GM18517 (cell line): ENCODE measurements around the gene SNRNP70.
"Not testable (repeated sequence)": the region's sequence is repeated elsewhere in the genome, so short reads cannot be mapped to it uniquely, and the experiment has no call there.

Source experiments
- ATAC-seq: cut with Tn5 transposase; IDR thresholded peaks from one replicate; pipeline ENCODE4 v1.9.1; 2021; ENCODE audit warnings: mild to moderate bottlenecking, moderate library complexity; ENCODE audit not compliant: unreplicated experiment

The SNRNP70 gene

GRCh38 chr19:49118565-49119410 lies 33.5 kb downstream of the SNRNP70 start, which contains the start of gene C19orf73:
C19orf73 (minus strand) TSS chr19:49119143; CDS start chr19:49119022, 121 bp downstream.
- peak; percentile 73 for ATAC-seq

DNA sequence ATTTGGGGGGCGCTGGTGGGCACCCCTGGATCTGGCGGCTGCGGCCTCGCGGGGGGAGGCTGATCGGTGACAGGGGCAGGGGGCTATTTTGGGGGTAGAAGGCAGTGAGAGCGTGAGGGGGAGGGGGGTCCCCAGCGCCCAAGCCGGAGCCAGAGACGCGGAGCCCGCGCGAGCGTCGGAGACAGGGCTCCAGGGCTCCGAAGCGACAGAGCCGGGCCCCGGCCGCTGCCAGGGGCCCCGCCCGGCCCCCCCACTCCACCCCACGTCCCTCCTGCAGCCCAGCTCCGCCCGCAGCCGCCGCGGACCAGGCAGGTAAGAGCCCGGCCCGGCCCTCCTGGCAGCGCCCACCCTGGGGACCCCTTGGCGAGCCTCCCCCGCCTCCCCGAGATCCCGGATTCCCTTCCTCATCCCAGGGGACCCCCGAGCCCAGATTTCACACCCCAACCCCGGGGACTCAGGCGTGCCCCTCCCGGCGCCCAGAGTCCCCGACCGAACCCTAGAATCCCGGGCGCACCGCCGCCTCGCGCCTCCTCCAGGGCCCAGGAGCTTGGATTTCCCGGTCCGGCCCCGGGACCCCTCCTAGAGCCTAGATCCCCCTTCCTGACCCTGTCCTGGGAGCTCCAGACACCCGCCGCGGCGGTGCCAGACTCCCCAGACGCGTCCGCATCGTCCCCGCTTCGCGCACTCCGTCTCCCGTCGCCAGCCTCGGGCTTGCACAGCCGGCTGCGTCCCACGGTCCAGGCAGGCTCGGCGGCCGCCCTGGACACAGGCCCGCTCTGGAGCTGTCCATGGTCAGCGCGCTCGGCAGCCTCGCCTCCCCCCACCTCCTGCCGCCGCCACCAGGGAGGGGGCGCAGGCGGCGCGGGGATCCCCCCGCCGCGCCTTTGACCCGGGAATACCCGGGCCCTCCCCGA lies 34.4 kb downstream of the SNRNP70 start, which contains the start of gene PPFIA3:
TSS of gene PPFIA3 (plus strand) at position 134 of the 914 bp plus-strand sequence. CDS start 8,330 bp downstream, outside the sequence.
- ATAC-seq = no peak

GRCh38 chr19:49120325-49120683 lies 35.1 kb downstream of the SNRNP70 start:
- no peak for ATAC-seq

- no peak for ATAC-seq
Measured at GRCh38 chr19:49120868-49121267, 35.6 kb downstream of the SNRNP70 start.

- ATAC-seq = not testable (repeated sequence)
Measured at GRCh38 chr19:49121841-49122240, 36.6 kb downstream of the SNRNP70 start.

DNA sequence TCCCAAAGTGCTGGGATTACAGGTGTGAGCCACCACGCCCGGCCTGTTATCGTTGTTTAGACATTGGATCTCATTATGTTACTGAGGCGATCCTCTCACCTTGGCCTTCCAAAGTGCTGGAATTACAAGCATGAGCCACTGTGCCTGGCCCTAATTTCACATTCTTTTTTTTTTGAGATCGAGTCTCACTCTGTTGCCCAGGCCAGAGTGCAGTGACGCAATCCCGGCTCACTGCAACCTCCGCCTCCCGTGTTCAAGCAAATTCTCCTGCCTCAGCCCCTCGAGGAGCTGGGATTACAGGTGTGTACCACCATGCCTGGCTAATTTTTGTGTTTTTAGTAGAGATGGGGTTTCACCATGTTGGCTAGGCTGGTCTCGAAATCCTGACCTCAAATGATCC lies 38.0 kb downstream of the SNRNP70 start:
- not testable (repeated sequence) for ATAC-seq

GRCh38 chr19:49125025-49125731 lies 39.9 kb downstream of the SNRNP70 start:
- no peak for ATAC-seq

- ATAC-seq = no peak
Measured at GRCh38 chr19:49126575-49126974, 41.3 kb downstream of the SNRNP70 start.

- not testable (repeated sequence) for ATAC-seq
Measured at GRCh38 chr19:49127225-49127624, 42.0 kb downstream of the SNRNP70 start.

- peak; percentile 82 for ATAC-seq
Measured at GRCh38 chr19:49127674-49128544, 42.7 kb downstream of the SNRNP70 start.

DNA sequence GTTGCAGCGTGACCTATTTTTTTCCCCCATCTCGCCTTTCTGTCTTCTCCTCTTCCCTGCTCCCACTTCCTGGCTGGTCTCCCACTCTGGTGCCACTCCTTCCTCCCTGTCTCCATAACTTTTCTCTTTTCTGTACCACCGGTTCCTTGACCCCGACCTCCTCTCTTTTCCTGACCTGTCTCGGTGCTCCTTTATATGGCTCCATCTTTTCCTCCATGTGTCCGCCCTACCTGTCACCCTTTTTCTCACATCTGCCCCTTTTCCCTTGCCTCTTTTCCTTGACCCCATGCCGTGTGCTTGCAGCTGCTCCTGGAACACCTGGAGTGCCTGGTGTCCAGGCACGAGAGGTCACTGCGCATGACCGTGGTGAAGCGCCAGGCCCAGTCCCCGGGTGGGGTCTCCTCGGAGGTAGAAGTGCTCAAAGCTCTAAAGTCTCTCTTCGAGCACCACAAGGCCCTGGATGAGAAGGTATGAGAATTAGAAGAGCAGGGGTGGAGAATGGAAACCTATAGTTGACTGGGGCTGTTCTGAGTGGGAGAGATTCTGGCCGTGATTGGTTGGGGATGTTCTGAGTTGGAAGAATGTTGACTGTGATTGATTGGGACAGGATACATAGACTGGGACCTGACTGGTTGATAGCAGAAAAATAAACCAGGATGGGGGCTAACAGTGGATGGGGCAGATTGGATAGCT lies 43.4 kb downstream of the SNRNP70 start:
- no peak for ATAC-seq

GRCh38 chr19:49129238-49129583 lies 44.0 kb downstream of the SNRNP70 start:
- ATAC-seq = no peak

DNA sequence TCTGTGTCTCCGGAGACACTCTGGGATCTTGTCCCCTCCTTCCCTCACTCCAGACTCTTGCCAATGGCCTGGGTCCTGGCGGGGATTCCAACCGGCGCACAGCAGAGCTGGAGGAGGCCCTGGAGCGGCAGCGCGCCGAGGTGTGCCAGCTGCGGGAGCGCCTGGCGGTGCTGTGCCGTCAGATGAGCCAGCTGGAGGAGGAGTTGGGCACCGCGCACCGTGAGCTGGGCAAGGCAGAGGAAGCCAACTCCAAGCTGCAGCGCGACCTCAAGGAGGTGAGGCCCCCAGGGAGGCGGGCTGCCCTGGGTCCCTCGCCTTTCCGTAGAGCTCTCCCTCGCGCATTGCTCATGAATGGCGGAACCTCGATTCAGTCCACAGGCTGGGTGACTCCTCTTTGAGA lies 45.1 kb downstream of the SNRNP70 start:
- ATAC-seq = no peak

- no peak for ATAC-seq
Measured at GRCh38 chr19:49132974-49133609, 47.8 kb downstream of the SNRNP70 start.

GRCh38 chr19:49133621-49134454 lies 48.6 kb downstream of the SNRNP70 start:
- ATAC-seq = no peak

DNA sequence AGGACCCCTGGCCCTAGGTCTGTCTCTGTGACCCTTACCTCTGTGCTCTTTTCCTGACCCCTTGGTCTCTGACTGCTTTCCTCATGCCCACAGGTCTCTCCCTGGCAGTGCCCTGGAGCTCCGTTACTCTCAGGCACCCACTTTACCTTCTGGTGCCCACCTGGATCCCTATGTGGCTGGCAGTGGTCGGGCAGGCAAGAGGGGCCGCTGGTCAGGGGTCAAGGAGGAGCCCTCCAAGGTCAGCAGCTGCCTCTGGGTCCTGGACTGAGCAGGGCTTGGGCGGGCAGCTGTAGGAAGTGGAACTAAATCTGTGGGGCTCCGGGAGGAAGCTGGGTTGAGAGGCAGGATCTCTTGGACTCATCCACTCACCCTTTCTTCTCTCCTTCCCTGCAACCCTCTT lies 50.4 kb downstream of the SNRNP70 start:
- ATAC-seq = no peak

- no peak for ATAC-seq
Measured at GRCh38 chr19:49136771-49137171, 51.5 kb downstream of the SNRNP70 start.

GRCh38 chr19:49140951-49141350 lies 55.7 kb downstream of the SNRNP70 start:
- ATAC-seq = no peak
